ENCODE results near the gene WDR59. TPM values are rescaled to one million over a fixed set of nuclear protein-coding genes. Genes with fewer than 3 reads are reported as not detected.

WDR59 gene
- polyA plus RNA-seq, 1 experiment, result 48.1 TPM

DNA sequence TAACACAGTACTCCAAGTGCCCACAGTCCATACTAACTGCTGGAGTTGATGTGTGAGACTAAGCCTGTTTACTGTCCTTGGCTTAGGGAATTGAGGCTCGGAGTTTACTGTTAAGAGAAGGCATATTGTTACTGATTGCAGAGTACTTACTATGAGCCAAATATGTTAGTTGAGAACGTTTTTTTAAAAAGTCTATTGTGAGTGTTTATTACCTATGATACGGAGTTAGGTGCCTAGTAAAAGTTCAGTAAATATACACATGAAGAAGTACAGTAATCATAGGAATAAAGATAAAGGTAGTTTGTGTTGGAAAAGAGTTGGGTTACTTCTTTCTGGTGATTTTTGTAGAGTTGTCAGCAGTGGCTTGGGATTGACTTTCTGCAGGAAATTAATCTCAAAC, 39.3 kb upstream of the WDR59 start:
- CTCF ChIA-PET, result no interaction called here
- TF ChIP-seq, protein P1, sequence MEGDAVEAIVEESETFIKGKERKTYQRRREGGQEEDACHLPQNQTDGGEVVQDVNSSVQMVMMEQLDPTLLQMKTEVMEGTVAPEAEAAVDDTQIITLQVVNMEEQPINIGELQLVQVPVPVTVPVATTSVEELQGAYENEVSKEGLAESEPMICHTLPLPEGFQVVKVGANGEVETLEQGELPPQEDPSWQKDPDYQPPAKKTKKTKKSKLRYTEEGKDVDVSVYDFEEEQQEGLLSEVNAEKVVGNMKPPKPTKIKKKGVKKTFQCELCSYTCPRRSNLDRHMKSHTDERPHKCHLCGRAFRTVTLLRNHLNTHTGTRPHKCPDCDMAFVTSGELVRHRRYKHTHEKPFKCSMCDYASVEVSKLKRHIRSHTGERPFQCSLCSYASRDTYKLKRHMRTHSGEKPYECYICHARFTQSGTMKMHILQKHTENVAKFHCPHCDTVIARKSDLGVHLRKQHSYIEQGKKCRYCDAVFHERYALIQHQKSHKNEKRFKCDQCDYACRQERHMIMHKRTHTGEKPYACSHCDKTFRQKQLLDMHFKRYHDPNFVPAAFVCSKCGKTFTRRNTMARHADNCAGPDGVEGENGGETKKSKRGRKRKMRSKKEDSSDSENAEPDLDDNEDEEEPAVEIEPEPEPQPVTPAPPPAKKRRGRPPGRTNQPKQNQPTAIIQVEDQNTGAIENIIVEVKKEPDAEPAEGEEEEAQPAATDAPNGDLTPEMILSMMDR (IDR thresholded peaks at IDR 0.05; ENCODE audit: low read depth, low read length), result no peak
- no peak overlapping the region for H3K27ac ChIP-seq (ENCODE audit: low read depth, low read length)
- no peak for DNase-seq (ENCODE audit: low read depth, low spot score)
- POLR2A ChIA-PET, result no interaction called here
- H3K4me3 ChIP-seq (ENCODE audit: low read depth, low read length), result no peak overlapping the region
- H3K27me3 ChIP-seq (ENCODE audit: control insufficient read depth, insufficient read depth, low read length), result no peaks in the 10 kb centered on the region
- H3K9me3 ChIP-seq (ENCODE audit: control insufficient read depth, insufficient read depth, low read length), result peaks cover 17% of the 10 kb centered on the region

DNA sequence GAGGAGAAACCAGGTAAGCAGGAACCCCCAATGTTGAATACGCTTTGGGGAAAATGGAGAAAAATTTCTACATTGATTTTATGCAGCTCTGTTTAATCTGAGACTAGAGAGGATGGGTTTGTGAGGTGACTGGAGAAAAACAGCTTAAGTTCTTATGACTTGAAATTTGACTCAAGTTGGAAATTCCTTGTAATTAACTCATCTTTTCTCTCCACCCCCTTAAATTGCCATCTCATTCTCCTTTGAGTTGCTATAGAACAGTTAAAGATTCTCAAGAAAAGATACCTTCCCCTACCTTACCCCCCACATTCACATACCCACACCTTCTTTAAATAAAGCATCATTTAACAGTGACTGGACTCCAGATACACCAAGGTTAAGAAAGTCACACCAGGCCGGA, 38.1 kb upstream of the WDR59 start:
- Histone ChIP-seq H3K9me3 (ENCODE audit: control insufficient read depth, insufficient read depth, low read length) (peaks cover 17% of the 10 kb centered on the region), H3K27ac (ENCODE audit: low read depth, low read length) (no peak overlapping the region), H3K27me3 (ENCODE audit: control insufficient read depth, insufficient read depth, low read length) (no peaks in the 10 kb centered on the region), H3K4me3 (ENCODE audit: low read depth, low read length) (no peak overlapping the region)
- ChIA-PET CTCF (no interaction called here), POLR2A (no interaction called here)
- DNase-seq (ENCODE audit: low read depth, low spot score), result no peak
- TF ChIP-seq, protein P1 (IDR thresholded peaks at IDR 0.05; ENCODE audit: low read depth, low read length), result no peak

DNA sequence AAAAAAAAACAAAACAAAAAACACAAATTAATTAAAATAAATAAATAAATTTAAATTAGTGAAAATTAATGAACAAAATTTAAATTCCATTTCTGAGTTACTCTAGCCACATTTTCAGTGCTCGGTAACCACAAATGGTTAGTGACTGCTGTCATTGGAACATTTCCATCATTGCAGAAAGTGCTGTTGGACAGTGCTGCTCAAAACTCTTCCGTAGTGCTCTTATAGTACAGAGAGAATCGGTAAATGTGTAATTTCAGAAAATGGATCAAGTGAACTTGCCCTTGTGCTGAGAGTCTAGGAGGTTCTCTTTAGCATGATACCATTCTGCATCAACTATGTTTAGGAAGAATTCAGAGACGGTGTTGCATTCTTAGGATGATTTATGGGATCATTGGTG, 37.6 kb upstream of the WDR59 start:
- TF ChIP-seq, protein P1 (IDR thresholded peaks at IDR 0.05; ENCODE audit: low read depth, low read length), result no peak
- ChIA-PET CTCF (no interaction called here), POLR2A (no interaction called here)
- H3K27me3 ChIP-seq (ENCODE audit: control insufficient read depth, insufficient read depth, low read length), result no peaks in the 10 kb centered on the region
- no peak overlapping the region for H3K4me3 ChIP-seq (ENCODE audit: low read depth, low read length)
- H3K9me3 ChIP-seq (ENCODE audit: control insufficient read depth, insufficient read depth, low read length), result peaks cover 17% of the 10 kb centered on the region
- H3K27ac ChIP-seq (ENCODE audit: low read depth, low read length), result no peak overlapping the region
- DNase-seq (ENCODE audit: low read depth, low spot score), result no peak

DNA sequence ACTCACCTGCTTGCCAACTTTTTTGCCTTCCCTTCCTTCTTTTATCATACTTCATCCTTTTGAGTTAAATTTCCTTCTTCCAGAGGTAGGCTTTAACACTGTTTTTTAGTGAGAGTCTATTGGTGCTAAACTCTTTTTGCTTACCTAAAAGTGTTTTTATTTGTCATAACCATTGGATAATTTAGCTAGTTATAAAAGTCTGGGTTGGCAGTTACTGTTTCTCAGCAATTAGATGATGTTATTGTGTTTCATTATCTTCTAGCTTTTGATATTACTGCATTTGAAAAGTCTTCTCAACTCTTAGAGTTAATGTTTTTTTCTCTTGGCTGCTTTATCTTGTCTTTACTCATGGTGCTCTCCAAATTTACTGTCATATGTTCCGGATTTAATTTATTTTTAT, 36.5 kb upstream of the WDR59 start:
- H3K27ac ChIP-seq (ENCODE audit: low read depth, low read length), result no peak overlapping the region
- CTCF ChIA-PET, result interaction anchor here (1.7 kb wide), 1 partner anchor 90 kb away, joined by 5 read pairs; no protein-coding TSS in a partner anchor
- DNase-seq (ENCODE audit: low read depth, low spot score), result no peak
- POLR2A ChIA-PET, result no interaction called here
- TF ChIP-seq, protein P1 (IDR thresholded peaks at IDR 0.05; ENCODE audit: low read depth, low read length), result no peak
- H3K4me3 ChIP-seq (ENCODE audit: low read depth, low read length), result no peak overlapping the region
- peaks cover 17% of the 10 kb centered on the region for H3K9me3 ChIP-seq (ENCODE audit: control insufficient read depth, insufficient read depth, low read length)
- H3K27me3 ChIP-seq (ENCODE audit: control insufficient read depth, insufficient read depth, low read length), result no peaks in the 10 kb centered on the region

DNA sequence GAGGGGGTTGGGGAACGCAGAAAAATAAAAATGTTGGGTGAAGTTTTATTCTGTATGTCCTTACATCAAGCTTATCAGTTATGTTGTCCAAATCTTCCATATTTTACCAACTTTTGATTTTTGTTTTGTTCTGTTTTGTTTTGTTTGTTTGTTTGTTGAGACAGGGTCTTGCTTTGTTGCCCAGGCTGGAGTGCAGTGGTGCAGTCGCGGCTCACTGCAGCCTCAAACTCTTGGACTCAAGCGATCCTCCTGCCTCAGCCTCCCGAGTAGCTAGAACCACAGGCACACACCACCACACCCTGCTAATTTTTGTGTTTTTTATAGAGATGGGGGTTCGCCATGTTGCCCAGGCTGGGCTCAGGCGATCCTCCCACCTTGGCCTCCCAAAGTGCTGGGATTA, 34.7 kb upstream of the WDR59 start:
- Histone ChIP-seq H3K27me3 (ENCODE audit: control insufficient read depth, insufficient read depth, low read length) (no peaks in the 10 kb centered on the region), H3K4me3 (ENCODE audit: low read depth, low read length) (no peak overlapping the region), H3K9me3 (ENCODE audit: control insufficient read depth, insufficient read depth, low read length) (peaks cover 17% of the 10 kb centered on the region), H3K27ac (ENCODE audit: low read depth, low read length) (no peak overlapping the region)
- ChIA-PET POLR2A (no interaction called here), CTCF (interaction anchor here (1.0 to 1.7 kb wide), 2 partner anchors 21 to 43 kb away, joined by 3 to 6 read pairs; partner anchors contain the start of gene ZNRF1)
- DNase-seq (ENCODE audit: low read depth, low spot score), result no peak
- TF ChIP-seq, protein P1 (IDR thresholded peaks at IDR 0.05; ENCODE audit: low read depth, low read length), result no peak
